Liver (tissue), 9 donors: ENCODE data around the gene MYG1. TPM values are rescaled to one million over a fixed set of nuclear protein-coding genes. Genes with fewer than 3 reads are reported as not detected.
A peak's percentile ranks its signal among the peaks of the same experiment; 100 is the strongest.

Experiments
- DNase-seq: peaks from one replicate; pipeline ENCODE4 v3.0.0-alpha.2; 2017; ENCODE audit warnings: low spot score
- H3K27ac ChIP-seq, 2 donors: one replicate each; pipeline ENCODE4 v1.7.0; 2013; ENCODE audit warnings: inconsistent platforms in 2 of 2, low read length in 2 of 2, control low read depth in 1 of 2, low read depth in 1 of 2, mild to moderate bottlenecking in 1 of 2
- H3K27me3 ChIP-seq, 4 donors: one replicate each; pipeline versions ENCODE4 v1.6.1 to v1.7.0; 2013; ENCODE audit warnings: low read length in 3 of 4, inconsistent platforms in 1 of 4, mild to moderate bottlenecking in 1 of 4, moderate library complexity in 1 of 4; ENCODE audit not compliant: control insufficient read depth in 4 of 4, insufficient read depth in 4 of 4
- H3K36me3 ChIP-seq, 4 donors: one replicate each; pipeline versions ENCODE4 v1.6.1 to v1.7.0; 2013; ENCODE audit warnings: low read length in 3 of 4, mild to moderate bottlenecking in 3 of 4, low read depth in 1 of 4, moderate library complexity in 1 of 4; ENCODE audit not compliant: control insufficient read depth in 4 of 4, insufficient read depth in 3 of 4
- H3K4me1 ChIP-seq, 4 donors: one replicate each; pipeline versions ENCODE4 v1.6.1 to v1.7.0; 2013; ENCODE audit warnings: low read length in 3 of 4, mild to moderate bottlenecking in 3 of 4, moderate library complexity in 1 of 4; ENCODE audit not compliant: control insufficient read depth in 4 of 4, insufficient read depth in 4 of 4
- H3K4me3 ChIP-seq, 3 donors: one replicate each; pipeline versions ENCODE4 v1.6.1 to v1.7.0; 2013; ENCODE audit warnings: low read length in 3 of 3, control low read depth in 1 of 3, low read depth in 1 of 3, mild to moderate bottlenecking in 1 of 3
- H3K9ac ChIP-seq, 2 donors: one replicate each; pipeline ENCODE4 v1.7.0; 2013; ENCODE audit warnings: low read length in 2 of 2, mild to moderate bottlenecking in 2 of 2, moderate library complexity in 2 of 2, control low read depth in 1 of 2, low read depth in 1 of 2
- H3K9me3 ChIP-seq, 4 donors: one replicate each; pipeline versions ENCODE4 v1.6.1 to v1.7.0; 2013; ENCODE audit warnings: low read length in 3 of 4; ENCODE audit not compliant: control insufficient read depth in 4 of 4
- FOXA1 ChIP-seq: IDR thresholded peaks from 2 replicates; pipeline ENCODE4 v1.6.1; 2016; ENCODE audit warnings: antibody characterized with exemption
- GABPA ChIP-seq, 2 donors: IDR thresholded peaks in 1 of 2; conservative IDR thresholded peaks in 1 of 2; 2 replicates each; pipeline ENCODE4 v1.6.1; 2016; ENCODE audit warnings: antibody characterized with exemption in 2 of 2, mild to moderate bottlenecking in 1 of 2, moderate library complexity in 1 of 2
- HNF4A ChIP-seq, 2 donors: conservative IDR thresholded peaks; 2 replicates each; pipeline ENCODE4 v1.6.1; 2016; ENCODE audit warnings: antibody characterized with exemption in 2 of 2, mild to moderate bottlenecking in 2 of 2
- HNF4G ChIP-seq: IDR thresholded peaks from 2 replicates; pipeline ENCODE4 v1.6.1; 2016; ENCODE audit warnings: antibody characterized with exemption
- MAX ChIP-seq: IDR thresholded peaks from 2 replicates; pipeline ENCODE4 v1.6.1; 2016; ENCODE audit warnings: antibody characterized with exemption
- NR2F2 ChIP-seq: IDR thresholded peaks from 2 replicates; pipeline ENCODE4 v1.6.1; 2016; ENCODE audit warnings: antibody characterized with exemption
- RAD21 ChIP-seq, 2 donors: IDR thresholded peaks; 2 replicates each; pipeline ENCODE4 v1.6.1; 2016; ENCODE audit warnings: antibody characterized with exemption in 2 of 2, mild to moderate bottlenecking in 2 of 2
- REST ChIP-seq: IDR thresholded peaks from 2 replicates; pipeline ENCODE4 v1.6.1; 2016; ENCODE audit warnings: antibody characterized with exemption, mild to moderate bottlenecking
- RXRA ChIP-seq, 2 donors: IDR thresholded peaks; 2 replicates each; pipeline ENCODE4 v1.6.1; 2017 to 2018; ENCODE audit warnings: antibody characterized with exemption in 2 of 2, mild to moderate bottlenecking in 1 of 2
- SP1 ChIP-seq: IDR thresholded peaks from 2 replicates; pipeline ENCODE4 v1.6.1; 2018; ENCODE audit warnings: antibody characterized with exemption, mild to moderate bottlenecking
- YY1 ChIP-seq: IDR thresholded peaks from 2 replicates; pipeline ENCODE4 v1.6.1; 2016; ENCODE audit warnings: antibody characterized with exemption, mild to moderate bottlenecking
- ZBTB33 ChIP-seq: IDR thresholded peaks from 2 replicates; pipeline ENCODE4 v1.6.1; 2016; ENCODE audit warnings: antibody characterized with exemption
- WGBS: extraction: QIAGEN DNeasy Blood & Tissue Kit; methylation state at CpG from one replicate; pipeline ENCODE4 v1.1.7; 2013; 5-methylcytosine and 5-hydroxymethylcytosine counted together
- polyA plus RNA-seq, 2 donors: library from polyadenylated mRNA; stranded (reverse) in 1 of 2; unstranded in 1 of 2; fragments of 200-250 nt in 1 of 2; fragments of >200 nt in 1 of 2; fragmentation: Nextera tagmentation in 1 of 2; extraction: Ambion mirVana in 1 of 2; gene quantifications; one replicate each; pipeline versions ENCODE4 v1.2.1 to v1.2.3, GENCODE V29; 2013 to 2015
- total RNA-seq, 2 donors: library from RNA; depleted of rRNA; stranded (reverse); fragments of >200 nt; gene quantifications; one replicate each; pipeline ENCODE4 v1.2.3, GENCODE V29; 2014
- donor health status: healthy.
- donor health status: healthy.
- donor health status: healthy.
- donor health status: healthy.
- donor health status: healthy.

Gene MYG1
- total and polyA plus RNA-seq, 4 donors: 15.0 to 28.0 (median 19.3) TPM

- Histone ChIP-seq H3K27ac (no peak overlapping the region), H3K27me3 (no peaks in the 10 kb centered on the region), H3K9me3 (no peaks in the 10 kb centered on the region), H3K36me3 (no peaks in the 10 kb centered on the region), H3K4me1 (peaks cover 4 to 12% (median 11%) of the 10 kb centered on the region in 4 donors), H3K4me3 (no peak overlapping the region), H3K9ac (no peak overlapping the region)
- TF ChIP-seq FOXA1: no peak
- no peak for TF ChIP-seq MAX
- no peak for DNase-seq
- 97% methylated on average over 11 of the region's 11 CpGs for WGBS
Measured at GRCh38 chr12:53276511-53276910, 23.0 kb upstream of the MYG1 start.

- no peak overlapping the region for H3K4me3 ChIP-seq
- TF ChIP-seq HNF4G (no peak), FOXA1 (no peak), SP1 (no peak), GABPA (IDR thresholded peaks at IDR 0.05 in 1 of 2, conservative IDR thresholded peaks at IDR 0.05 in 1 of 2) (no peak)
- H3K9me3 ChIP-seq: no peaks in the 10 kb centered on the region
- no peak overlapping the region for H3K27ac ChIP-seq
- H3K27me3 ChIP-seq: no peaks in the 10 kb centered on the region
- H3K4me1 ChIP-seq: peaks cover 4 to 12% (median 11%) of the 10 kb centered on the region in 4 donors
- H3K9ac ChIP-seq: no peak overlapping the region
- H3K36me3 ChIP-seq: peaks cover 0 to 3% (median 0%) of the 10 kb centered on the region in 4 donors
- 91% methylated on average over 9 of the region's 9 CpGs for WGBS
- DNase-seq: no peak
Measured at GRCh38 chr12:53277981-53278380, 21.5 kb upstream of the MYG1 start.

- H3K9me3 ChIP-seq: no peaks in the 10 kb centered on the region
- peaks cover 4 to 12% (median 11%) of the 10 kb centered on the region in 4 donors for H3K4me1 ChIP-seq
- TF ChIP-seq YY1 (no peak), FOXA1 (no peak), RAD21 (IDR thresholded peaks at IDR 0.05) (peak in 1 of 2 donors; percentile 32), SP1 (peak; percentile 76), HNF4G (peak; percentile 95), HNF4A (conservative IDR thresholded peaks at IDR 0.05) (peak; percentile 96 to 99), RXRA (IDR thresholded peaks at IDR 0.05) (peak; percentile 79 to 89), NR2F2 (peak; percentile 93), MAX (no peak), GABPA (IDR thresholded peaks at IDR 0.05 in 1 of 2, conservative IDR thresholded peaks at IDR 0.05 in 1 of 2) (no peak), REST (no peak), ZBTB33 (no peak)
- peak overlapping the region in 1 of 2 donors; percentile 37 for H3K27ac ChIP-seq
- no peak for DNase-seq
- peaks cover 0 to 3% (median 1%) of the 10 kb centered on the region in 4 donors for H3K36me3 ChIP-seq
- H3K9ac ChIP-seq: no peak overlapping the region
- H3K4me3 ChIP-seq: peak overlapping the region in 1 of 3 donors; percentile 27
- 51% methylated on average over 3 of the region's 3 CpGs for WGBS
- H3K27me3 ChIP-seq: no peaks in the 10 kb centered on the region
Measured at GRCh38 chr12:53279283-53279869, 20.1 kb upstream of the MYG1 start.
